ENCODE data around the gene AJM1.

AJM1 gene

GRCh38 chr9:136846376-136847087 lies 4.3 kb downstream of the AJM1 start:
- peak; percentile 51 for DNase-seq

GRCh38 chr9:136847088-136847825 lies 5.0 kb downstream of the AJM1 start:
- peak; percentile 86 for DNase-seq

GRCh38 chr9:136847826-136848392 lies 5.6 kb downstream of the AJM1 start:
- no peak for DNase-seq

- DNase-seq: no peak
These were observed 6.2 kb downstream of the AJM1 start for GRCh38 chr9:136848393-136849037.

GRCh38 chr9:136849038-136849959 lies 7.0 kb downstream of the AJM1 start, which contains the start of gene PHPT1:
Gene PHPT1, plus strand, starts transcription at chr9:136849409. Its CDS starts 22 bp downstream, at chr9:136849431.
- peak; percentile 99 for DNase-seq

- peak; percentile 45 for DNase-seq
These were observed 7.9 kb downstream of the AJM1 start for GRCh38 chr9:136849960-136850865.

- peak; percentile 39 for DNase-seq
These were observed 8.8 kb downstream of the AJM1 start for GRCh38 chr9:136850866-136851775.

- peak; percentile 46 for DNase-seq
These were observed 9.8 kb downstream of the AJM1 start, which contains the start of gene MAMDC4 for GRCh38 chr9:136851941-136852663. Gene MAMDC4, plus strand, starts transcription at chr9:136852346. Its CDS starts 71 bp downstream, at chr9:136852417.

GRCh38 chr9:136852664-136853595 lies 10.7 kb downstream of the AJM1 start:
- peak; percentile 37 for DNase-seq

- DNase-seq: no peak
These were observed 11.4 kb downstream of the AJM1 start for GRCh38 chr9:136853596-136854112.

GRCh38 chr9:136854113-136854841 lies 12.0 kb downstream of the AJM1 start:
- DNase-seq: peak; percentile 45

- DNase-seq: no peak
These were observed 12.7 kb downstream of the AJM1 start for GRCh38 chr9:136854842-136855460.

GRCh38 chr9:136855461-136856078 lies 13.3 kb downstream of the AJM1 start:
- no peak for DNase-seq

- no peak for DNase-seq
These were observed 13.8 kb downstream of the AJM1 start for GRCh38 chr9:136856079-136856476.

GRCh38 chr9:136856541-136857141 lies 14.4 kb downstream of the AJM1 start:
- peak; percentile 45 for DNase-seq

- peak; percentile 42 for DNase-seq
These were observed 14.9 kb downstream of the AJM1 start for GRCh38 chr9:136857166-136857565.

All from right forelimb (tissue), 1 donor.